IPS DF 4.7 (cell line): ENCODE measurements around the gene ROS1.
"Not testable (repeated sequence)": the region's sequence is repeated elsewhere in the genome, so short reads cannot be mapped to it uniquely, and the experiment has no call there.

Experiments used
- DNase-seq: peaks from one replicate; pipeline ENCODE4 v3.0.0-alpha.2; 2013; ENCODE audit warnings: low spot score; ENCODE audit errors: extremely low read depth

The ROS1 gene

GRCh38 chr6:117425431-117426153 lies at the start of gene ROS1:
Gene ROS1, minus strand, starts transcription at chr6:117425942. Its CDS starts 286 bp downstream, at chr6:117425656.
- no peak for DNase-seq

DNA sequence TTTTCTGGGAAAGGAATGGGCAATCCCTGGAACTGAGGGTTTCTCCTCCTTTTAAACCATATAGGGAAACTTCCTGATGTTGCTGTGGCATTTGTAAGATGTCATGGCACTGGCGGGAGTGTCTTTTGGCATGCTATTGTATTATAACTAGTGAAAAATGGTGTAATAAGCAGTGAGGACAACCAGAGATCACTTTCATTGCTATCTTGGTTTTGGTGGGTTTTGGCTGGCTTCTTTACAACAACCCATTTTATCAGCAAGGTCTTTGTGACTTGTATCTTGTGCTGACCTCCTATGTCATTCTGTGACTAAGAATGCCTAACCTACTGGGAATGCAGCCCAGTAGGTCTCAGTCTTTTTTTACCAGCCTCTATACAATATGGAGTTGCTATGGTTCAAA lies 47.7 kb upstream of the ROS1 start:
- DNase-seq: no peak

- DNase-seq: no peak
These were observed 46.9 kb upstream of the ROS1 start for GRCh38 chr6:117472667-117473066.

DNA sequence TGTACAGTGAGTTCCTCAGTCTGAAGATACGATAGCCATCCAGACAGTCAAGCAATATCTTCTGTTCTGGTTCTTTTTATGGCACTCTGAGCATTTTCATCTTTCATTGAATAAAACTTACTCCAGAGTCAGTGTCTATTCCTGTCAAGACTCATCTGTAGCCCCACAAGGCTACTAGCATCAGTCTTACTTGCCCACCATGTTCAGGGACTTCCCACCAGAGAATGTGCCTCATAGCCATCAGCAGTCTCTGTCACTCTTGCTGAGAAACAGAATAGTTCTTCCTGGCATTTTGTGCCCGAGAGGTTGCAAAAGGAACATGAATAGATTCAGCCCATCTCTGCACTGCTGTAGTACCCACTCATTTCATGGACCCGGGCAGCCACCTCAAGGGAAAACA lies 44.0 kb upstream of the ROS1 start:
- DNase-seq: no peak

DNA sequence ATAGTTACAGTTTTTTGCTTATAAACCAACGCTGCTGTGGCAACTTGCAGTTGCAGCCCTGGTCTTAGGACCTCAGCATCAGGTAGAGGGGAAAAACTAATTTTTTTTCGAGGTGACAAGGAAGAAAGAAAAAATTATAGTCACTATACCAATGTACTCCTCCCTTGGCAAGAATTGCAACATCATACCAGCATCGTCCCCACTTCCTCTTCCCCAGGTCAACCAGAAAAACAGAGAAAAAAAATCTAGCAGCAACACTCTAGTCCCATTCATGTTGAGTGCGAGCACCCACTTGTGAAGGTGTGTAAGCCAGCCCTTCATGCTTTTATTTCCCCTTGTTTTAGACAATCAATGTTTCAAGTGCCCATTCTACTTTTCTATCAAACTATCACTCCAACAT lies 43.6 kb upstream of the ROS1 start:
- DNase-seq: no peak

DNA sequence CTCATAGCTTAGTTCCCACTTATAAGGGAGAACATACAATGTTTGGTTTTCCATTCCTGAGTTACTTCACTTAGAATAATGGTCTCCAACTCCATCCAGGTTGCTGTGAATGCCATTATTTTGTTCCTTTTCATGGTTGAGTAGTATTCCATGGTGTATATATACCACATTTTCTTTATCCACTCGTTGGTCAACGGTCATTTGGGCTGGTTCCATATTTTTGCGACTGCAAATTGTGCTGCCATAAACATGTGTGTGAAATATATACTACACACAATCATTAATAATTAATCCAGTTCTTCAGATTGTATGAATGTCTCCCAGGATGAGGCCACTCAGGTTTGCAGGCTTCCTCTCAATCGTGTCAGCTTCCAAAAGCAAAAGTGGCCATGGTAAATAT lies 42.8 kb upstream of the ROS1 start:
- DNase-seq: not testable (repeated sequence)

- no peak for DNase-seq
These were observed 42.1 kb upstream of the ROS1 start for GRCh38 chr6:117467876-117468275.

DNA sequence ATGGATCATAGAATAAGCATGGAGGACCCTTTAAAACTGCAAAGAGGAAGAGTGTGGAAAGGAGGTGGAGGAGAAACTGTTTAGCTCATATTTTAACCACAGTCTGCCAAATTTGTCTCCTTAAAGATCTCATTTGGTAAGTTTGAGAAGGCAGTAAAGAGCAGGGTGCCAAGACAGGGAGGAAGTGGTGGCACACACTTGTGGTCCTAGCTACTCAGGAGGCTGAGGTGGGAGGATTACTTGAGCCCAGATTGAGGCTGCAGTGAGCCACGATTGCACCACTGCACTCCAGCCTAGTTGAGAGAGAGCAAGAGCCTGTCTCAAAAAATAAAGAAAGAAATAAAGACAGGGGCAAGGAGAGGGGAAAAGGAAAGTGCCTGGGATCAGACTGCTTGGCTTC lies 39.9 kb upstream of the ROS1 start:
- DNase-seq: no peak

DNA sequence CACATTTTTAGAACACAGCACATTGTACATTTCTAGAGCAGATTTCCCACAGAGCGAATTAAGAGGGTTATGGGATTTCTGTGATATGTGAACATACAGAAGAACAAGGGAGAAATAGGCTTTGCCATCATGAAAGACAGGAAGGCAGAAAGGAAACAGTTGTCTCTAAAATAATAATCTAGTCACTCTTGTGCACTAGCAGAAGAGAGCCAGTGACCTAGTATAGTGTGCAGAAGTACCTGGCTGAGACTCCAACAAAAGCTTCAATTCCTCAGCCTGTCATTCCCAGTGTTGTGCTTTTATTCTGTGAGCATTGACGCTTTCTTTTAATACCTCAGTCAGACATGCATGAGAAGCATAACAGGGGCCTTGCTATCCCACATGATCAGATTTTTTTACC lies 39.0 kb upstream of the ROS1 start:
- DNase-seq: no peak

GRCh38 chr6:117463762-117464665 lies 38.3 kb upstream of the ROS1 start:
- DNase-seq: no peak

GRCh38 chr6:117459204-117459944 lies 33.6 kb upstream of the ROS1 start:
- DNase-seq: no peak

DNA sequence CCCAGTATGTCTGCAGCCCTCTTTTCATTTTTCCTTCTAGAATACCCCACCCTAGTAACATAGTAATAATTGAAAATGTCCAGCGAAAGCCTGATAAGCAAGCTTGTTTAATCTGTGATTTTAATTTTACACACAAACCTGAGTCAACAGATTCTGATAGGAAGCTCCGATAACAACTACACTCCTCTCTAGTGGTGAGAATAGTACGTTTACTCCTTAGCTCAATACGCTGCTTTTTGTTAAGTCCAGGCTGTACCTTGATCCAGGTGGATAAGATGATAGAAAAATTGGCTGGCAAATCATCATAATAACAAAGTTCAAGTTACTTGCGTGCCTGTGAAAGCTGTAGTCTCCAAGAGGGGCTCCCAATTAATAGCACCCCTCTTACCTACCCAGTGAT lies 31.3 kb upstream of the ROS1 start:
- DNase-seq: no peak

- no peak for DNase-seq
These were observed 30.5 kb upstream of the ROS1 start for GRCh38 chr6:117456250-117456649.

- no peak for DNase-seq
These were observed 25.9 kb upstream of the ROS1 start for GRCh38 chr6:117451671-117452070.

GRCh38 chr6:117449549-117450439 lies 24.1 kb upstream of the ROS1 start:
- peak; percentile 30 for DNase-seq

- DNase-seq: no peak
These were observed 23.2 kb upstream of the ROS1 start for GRCh38 chr6:117448732-117449485.

DNA sequence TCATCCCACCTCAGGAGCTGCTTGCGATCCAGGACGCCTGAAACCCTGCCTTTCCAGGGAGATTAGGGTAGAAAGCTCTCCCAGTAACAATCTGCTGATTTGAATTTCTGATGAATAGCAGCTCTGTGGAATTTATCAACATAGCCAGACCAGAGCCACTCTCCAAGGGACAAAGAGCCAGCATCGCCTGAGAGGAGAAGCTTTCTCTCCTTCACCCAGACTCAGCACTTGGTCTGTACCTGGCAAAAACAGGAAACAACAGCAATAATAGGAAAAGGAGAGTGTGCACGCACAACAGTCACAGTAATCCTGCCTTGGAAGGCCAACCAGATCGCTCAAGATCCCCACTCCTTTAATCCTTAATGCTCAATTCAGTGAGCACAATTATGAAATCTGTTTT lies 22.3 kb upstream of the ROS1 start:
- no peak for DNase-seq

- no peak for DNase-seq
These were observed 21.1 kb upstream of the ROS1 start for GRCh38 chr6:117446861-117447260.

GRCh38 chr6:117444600-117444999 lies 18.9 kb upstream of the ROS1 start:
- no peak for DNase-seq

DNA sequence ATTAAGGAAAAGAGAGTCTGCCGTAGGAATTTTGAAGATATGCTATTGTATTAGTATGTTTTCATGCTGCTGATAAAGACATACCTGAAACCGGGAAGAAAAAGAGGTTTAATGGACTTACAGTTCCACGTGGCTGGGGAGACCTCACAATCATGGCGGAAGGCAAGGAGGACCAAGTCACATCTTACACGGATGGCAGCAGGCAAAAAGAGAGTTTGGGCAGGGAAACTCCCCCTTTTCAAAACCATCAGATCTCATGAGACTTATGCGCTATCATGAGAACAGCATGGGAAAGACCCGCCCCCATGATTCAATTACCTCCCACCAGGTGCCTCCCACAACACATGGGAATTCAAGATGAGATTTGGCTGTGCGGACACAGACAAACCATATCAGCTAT lies 16.6 kb upstream of the ROS1 start:
- not testable (repeated sequence) for DNase-seq
